SHP77 (cell line): ENCODE data around the gene IFI27.
"Not testable (repeated sequence)": the region's sequence is repeated elsewhere in the genome, so short reads cannot be mapped to it uniquely, and the experiment has no call there.

ENCODE experiments used
- DNase-seq, 2 experiments: peaks; one replicate each; lab custom pipeline; 2025; lab: John Stamatoyannopoulos, UW

Gene IFI27

GRCh38 chr14:94110552-94111181 is at the start of gene IFI27:
Gene IFI27 (plus strand): TSS chr14:94110736.
- DNase-seq: no peak

DNA sequence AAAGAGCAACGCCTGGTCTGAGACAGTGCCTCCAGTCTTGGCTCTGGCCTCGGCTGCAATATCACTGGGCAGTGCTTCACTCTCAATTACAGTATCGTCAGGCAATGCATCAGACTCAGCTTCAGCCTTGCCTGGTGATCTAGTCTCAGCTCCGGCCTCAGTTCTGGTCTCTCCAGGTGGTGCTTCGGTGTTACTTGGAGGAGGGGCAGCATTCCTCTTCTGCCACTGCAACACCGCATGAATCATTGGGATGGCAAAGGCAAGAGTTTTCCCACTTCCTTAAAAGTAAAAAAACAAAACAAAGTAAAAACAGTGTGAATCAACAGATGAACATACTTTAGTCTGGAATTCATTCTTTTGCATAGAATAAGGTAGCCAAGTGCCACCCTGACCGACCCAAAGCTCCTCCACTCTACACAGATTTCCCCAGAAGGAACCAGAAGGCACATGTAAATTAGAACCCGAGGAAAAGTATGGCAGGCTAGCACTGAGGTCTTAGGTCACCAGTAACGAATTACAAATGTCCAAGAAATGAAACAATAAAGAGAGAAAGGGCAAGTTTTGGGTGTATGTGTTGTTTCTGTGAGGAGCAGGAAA is 48.1 kb upstream of the IFI27 start:
- no peak for DNase-seq

- DNase-seq: peak; percentile 32 to 73
These were observed 44.4 kb upstream of the IFI27 start for GRCh38 chr14:94066089-94066676.

- not testable (repeated sequence) for DNase-seq
These were observed 38.5 kb upstream of the IFI27 start for GRCh38 chr14:94072076-94072475.

DNA sequence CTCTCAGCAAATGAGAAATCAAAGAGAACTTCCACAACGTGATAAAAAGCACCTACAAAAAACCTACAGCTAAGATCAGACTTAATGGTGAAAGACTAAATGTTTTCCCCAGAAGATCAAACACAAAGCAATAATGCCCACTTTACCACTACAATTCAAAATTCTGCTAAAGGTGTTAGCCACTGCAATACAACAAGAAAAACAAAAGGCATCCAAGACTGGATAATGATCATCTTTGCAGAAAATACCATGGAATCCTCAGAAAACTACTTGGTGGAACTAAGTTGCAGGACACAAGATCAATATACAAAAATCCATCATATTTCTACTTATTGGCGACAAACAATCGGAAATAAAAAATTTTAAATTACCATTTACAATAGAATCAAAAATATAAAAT is 36.0 kb upstream of the IFI27 start:
- no peak for DNase-seq

DNA sequence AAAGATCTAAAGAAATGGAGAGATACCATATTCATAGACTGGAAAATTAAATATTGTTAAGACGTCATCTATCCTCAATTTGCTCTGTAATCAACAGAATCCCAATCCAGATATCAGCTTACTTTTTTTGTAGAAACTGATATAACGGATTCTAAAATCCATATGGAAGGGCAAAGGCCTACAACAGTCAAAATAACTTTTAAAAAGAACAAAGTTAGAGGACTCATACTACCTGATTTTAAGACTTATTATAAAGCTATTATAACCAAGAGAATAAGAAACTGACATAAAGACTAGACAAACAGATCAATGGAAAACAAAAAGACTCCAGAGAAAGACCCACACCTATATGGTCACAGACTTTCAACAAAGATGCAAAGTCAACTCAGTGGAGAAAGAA is 35.5 kb upstream of the IFI27 start:
- DNase-seq: no peak

DNA sequence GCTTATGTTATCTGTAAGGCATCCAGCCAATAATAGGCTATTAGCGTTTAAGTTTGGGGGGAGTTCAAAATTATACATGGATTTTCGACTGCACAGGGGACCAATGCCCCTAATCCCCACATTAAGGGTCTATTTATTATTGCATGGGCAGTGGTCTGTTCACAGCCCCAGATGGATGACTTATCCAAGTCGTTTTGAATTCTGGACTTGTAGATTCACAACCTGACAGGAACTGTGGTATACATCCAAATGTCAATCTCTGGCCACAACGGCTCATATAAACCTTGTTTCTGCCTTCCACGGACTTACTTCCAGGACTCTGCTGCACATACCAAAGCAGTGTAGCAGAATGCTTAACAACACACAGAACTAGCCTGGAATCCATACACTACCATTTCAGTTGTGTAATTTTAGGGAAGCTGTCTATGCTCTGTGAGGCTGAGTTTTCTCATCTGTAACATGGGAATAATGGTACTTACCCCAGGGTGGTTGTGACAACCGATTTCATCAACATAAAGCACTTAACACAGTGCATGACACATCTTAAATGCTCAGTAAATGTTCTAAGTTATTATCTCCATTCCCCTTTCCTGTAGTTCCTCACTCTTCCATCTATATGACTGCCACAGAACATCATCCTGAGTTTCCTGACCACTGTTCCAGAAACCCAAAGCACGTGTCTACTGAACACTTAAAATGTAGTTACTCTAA is 33.3 kb upstream of the IFI27 start:
- DNase-seq: no peak

GRCh38 chr14:94077823-94078222 is 32.7 kb upstream of the IFI27 start:
- DNase-seq: no peak

- DNase-seq: no peak
These were observed 30.5 kb upstream of the IFI27 start for GRCh38 chr14:94079891-94080620.

- peak; percentile 81 to 93 for DNase-seq
These were observed 29.7 kb upstream of the IFI27 start, which contains the start of the genes DDX24 and IFI27L1 for GRCh38 chr14:94080621-94081385. Gene DDX24 (minus strand): TSS chr14:94081202. CDS start chr14:94079742, 1,460 bp downstream. Gene IFI27L1 (plus strand): TSS chr14:94081310. CDS start chr14:94096938, 15,628 bp downstream.

GRCh38 chr14:94081386-94081820 is 29.1 kb upstream of the IFI27 start:
- no peak for DNase-seq

DNA sequence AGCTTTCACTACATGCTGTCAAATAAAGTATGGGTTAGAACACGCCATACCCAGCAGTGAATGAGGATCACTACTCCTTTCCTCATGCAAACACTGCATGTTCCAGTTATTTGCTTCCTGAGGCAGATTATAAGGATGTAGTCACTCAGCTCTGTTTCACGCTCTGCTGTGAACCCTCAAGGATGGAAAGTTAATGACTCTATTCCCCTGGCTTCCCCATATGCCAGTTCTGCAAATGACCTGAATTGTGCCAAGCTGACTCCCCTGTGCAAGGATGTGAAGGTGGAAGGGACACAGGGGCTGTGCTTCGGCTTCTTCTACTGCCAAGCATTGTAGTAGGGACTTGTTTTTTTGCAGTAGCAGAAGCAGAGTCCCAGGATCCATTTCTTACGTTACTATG is 22.6 kb upstream of the IFI27 start:
- no peak for DNase-seq

- DNase-seq: no peak
These were observed 22.0 kb upstream of the IFI27 start for GRCh38 chr14:94088516-94088915.

- DNase-seq: no peak
These were observed 21.1 kb upstream of the IFI27 start for GRCh38 chr14:94089479-94089878.

GRCh38 chr14:94093418-94093817 is 17.1 kb upstream of the IFI27 start:
- DNase-seq: no peak

GRCh38 chr14:94097091-94097490 is 13.4 kb upstream of the IFI27 start:
- no peak for DNase-seq

- no peak for DNase-seq
These were observed 12.1 kb upstream of the IFI27 start for GRCh38 chr14:94098326-94098992.

DNA sequence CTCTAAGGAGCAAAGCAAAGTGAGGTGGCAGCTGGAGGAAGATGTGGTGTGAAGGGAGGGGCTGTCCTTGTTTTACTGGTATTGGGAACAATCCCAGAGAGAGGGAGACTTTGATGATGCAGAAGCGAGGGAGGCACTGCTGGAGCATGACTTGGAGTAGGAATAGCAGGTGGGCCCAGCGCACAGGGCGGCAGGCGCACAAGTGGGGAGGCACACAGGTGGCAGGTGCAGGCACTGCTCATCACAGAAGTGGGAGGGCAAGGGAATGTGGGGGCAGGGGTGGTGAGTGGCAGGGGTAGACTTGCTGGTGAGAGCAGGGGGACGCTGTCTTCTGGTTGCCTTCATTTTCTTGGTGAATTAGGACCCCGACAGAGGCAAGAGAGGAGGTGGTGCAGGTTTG is 11.5 kb upstream of the IFI27 start:
- no peak for DNase-seq

- no peak for DNase-seq
These were observed 9.7 kb upstream of the IFI27 start for GRCh38 chr14:94100847-94101246.

DNA sequence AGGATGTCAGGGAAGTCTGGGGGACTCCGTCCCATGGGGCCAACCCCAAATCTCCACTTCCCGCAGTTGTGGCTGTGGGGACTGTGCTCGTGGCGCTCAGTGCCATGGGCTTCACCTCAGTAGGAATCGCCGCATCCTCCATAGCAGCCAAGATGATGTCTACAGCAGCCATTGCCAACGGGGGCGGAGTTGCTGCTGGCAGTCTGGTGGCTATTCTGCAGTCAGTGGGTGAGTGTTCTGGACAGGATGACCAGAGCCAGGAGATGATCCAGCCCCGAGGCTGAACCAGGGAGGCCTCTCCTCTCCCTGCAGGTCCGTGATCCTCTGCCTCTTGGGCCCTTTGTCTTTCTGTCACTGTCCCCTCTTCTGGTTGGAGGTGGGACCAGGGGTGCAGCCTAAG is 8.8 kb upstream of the IFI27 start:
- DNase-seq: no peak
